Sigmoid colon (tissue), 4 donors: ENCODE measurements around the gene AQP6.

ENCODE experiments used
- EP300 ChIP-seq, 4 donors: sonication (generic); formaldehyde crosslinking; IDR thresholded peaks; one replicate each; pipeline ENCODE4 v1.6.1; 2017; ENCODE audit warnings: antibody characterized with exemption in 4 of 4
- POLR2A ChIP-seq, 2 donors: fragments of 450-650 bp; IDR thresholded peaks; one replicate each; pipeline ENCODE4 v1.6.1; 2016; ENCODE audit warnings: antibody characterized with exemption in 2 of 2, mild to moderate bottlenecking in 2 of 2, moderate library complexity in 2 of 2
- POLR2AphosphoS5 ChIP-seq, 4 donors: sonication (generic); formaldehyde crosslinking; IDR thresholded peaks; one replicate each; pipeline ENCODE4 v1.6.1; 2017; ENCODE audit warnings: antibody characterized with exemption in 4 of 4
- TF ChIP-seq, protein P1 (sequence below), 4 experiments: fragments of 450-650 bp in 3 of 4; fragments of 200-600 bp in 1 of 4; IDR thresholded peaks; one replicate each; pipeline ENCODE4 v1.5.1; 2016 to 2019; ENCODE audit warnings: antibody characterized with exemption in 4 of 4, mild to moderate bottlenecking in 3 of 4, moderate library complexity in 2 of 4

DNA sequence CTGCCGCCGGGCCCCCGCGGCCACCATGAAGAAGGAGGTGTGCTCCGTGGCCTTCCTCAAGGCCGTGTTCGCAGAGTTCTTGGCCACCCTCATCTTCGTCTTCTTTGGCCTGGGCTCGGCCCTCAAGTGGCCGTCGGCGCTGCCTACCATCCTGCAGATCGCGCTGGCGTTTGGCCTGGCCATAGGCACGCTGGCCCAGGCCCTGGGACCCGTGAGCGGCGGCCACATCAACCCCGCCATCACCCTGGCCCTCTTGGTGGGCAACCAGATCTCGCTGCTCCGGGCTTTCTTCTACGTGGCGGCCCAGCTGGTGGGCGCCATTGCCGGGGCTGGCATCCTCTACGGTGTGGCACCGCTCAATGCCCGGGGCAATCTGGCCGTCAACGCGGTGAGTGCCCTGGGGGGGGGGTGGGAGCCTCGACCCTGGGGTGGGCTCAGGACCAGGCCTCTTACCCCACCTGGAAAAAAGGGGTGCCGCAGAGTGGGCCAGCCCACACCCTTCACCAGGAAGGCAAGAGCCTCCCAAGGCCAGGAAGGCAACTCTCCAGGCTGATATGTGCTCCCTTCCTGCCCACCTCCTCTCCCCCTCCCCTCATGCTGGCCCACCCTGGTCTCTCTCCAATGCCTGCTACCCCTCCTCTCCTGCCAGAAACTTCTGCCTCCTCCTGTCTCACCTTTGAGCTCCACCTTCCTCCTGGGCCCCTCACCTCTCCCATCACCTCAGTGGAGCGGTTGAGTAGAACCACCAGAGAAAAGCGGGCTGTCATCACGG, 10.6 kb upstream of the AQP6 start:
- TF ChIP-seq POLR2A (IDR thresholded peaks at IDR 0.05) (no peak), EP300 (IDR thresholded peaks at IDR 0.05) (no peak), POLR2AphosphoS5 (IDR thresholded peaks at IDR 0.05) (no peak)
- TF ChIP-seq, protein P1, sequence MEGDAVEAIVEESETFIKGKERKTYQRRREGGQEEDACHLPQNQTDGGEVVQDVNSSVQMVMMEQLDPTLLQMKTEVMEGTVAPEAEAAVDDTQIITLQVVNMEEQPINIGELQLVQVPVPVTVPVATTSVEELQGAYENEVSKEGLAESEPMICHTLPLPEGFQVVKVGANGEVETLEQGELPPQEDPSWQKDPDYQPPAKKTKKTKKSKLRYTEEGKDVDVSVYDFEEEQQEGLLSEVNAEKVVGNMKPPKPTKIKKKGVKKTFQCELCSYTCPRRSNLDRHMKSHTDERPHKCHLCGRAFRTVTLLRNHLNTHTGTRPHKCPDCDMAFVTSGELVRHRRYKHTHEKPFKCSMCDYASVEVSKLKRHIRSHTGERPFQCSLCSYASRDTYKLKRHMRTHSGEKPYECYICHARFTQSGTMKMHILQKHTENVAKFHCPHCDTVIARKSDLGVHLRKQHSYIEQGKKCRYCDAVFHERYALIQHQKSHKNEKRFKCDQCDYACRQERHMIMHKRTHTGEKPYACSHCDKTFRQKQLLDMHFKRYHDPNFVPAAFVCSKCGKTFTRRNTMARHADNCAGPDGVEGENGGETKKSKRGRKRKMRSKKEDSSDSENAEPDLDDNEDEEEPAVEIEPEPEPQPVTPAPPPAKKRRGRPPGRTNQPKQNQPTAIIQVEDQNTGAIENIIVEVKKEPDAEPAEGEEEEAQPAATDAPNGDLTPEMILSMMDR (IDR thresholded peaks at IDR 0.05): no peak
